DOHH2 (cell line): ENCODE data around the gene MYL11.

Experiments
- CTCF ChIP-seq: fragments of 200-600 bp; sonication (generic); IDR thresholded peaks from one replicate; pipeline ENCODE4 v1.5.1; 2014; ENCODE audit warnings: antibody characterized with exemption, mild to moderate bottlenecking, low read depth, low read length; ENCODE audit not compliant: poor library complexity, severe bottlenecking
- EZH2phosphoT487 ChIP-seq: fragments of 200-600 bp; sonication (generic); IDR thresholded peaks from 2 replicates; pipeline ENCODE4 v1.6.1; 2017; ENCODE audit warnings: borderline replicate concordance, mild to moderate bottlenecking, antibody characterized with exemption, low read length, moderate library complexity, mixed read lengths

GRCh38 chr16:30353438-30354129 is 21.0 kb upstream of the MYL11 start:
- no peak for TF ChIP-seq CTCF
- TF ChIP-seq EZH2phosphoT487: no peak
